ENCODE measurements around the gene UBE2U. TPM values are rescaled to one million over a fixed set of nuclear protein-coding genes. Genes with fewer than 3 reads are reported as not detected.

Gene UBE2U
- total and polyA plus RNA-seq, 10 of the 15 experiments (the other 5 are each of a cell fraction or from before 2014, with no cell fraction given): not detected

GRCh38 chr1:64196074-64196870, 7.2 kb upstream of the UBE2U start:
- Histone ChIP-seq H3K9me3 (replicated peaks; ENCODE audit: control insufficient read depth, insufficient read depth, low read length) (no peaks in the 10 kb centered on the region), H3K27me3 (replicated peaks in 1 of 2; ENCODE audit: control insufficient read depth in 2 of 2, insufficient read depth in 2 of 2, low read length in 1 of 2) (no peaks in the 10 kb centered on the region), H3K79me2 (ENCODE audit: control insufficient read depth, insufficient read depth, low read length) (no peaks in the 10 kb centered on the region), H3K4me3 (no peak overlapping the region), H3K9ac (ENCODE audit: control insufficient read depth, insufficient read depth, low read length) (no peak overlapping the region), H3K27ac (ENCODE audit: control insufficient read depth, insufficient read depth) (no peak overlapping the region), H3K4me2 (ENCODE audit: control insufficient read depth, insufficient read depth) (no peak overlapping the region), H3K36me3 (ENCODE audit: control insufficient read depth in 2 of 2, insufficient read depth in 2 of 2, low read length in 1 of 2) (no peaks in the 10 kb centered on the region), H3K4me1 (ENCODE audit: control insufficient read depth, insufficient read depth, low read length) (no peaks in the 10 kb centered on the region), H2AFZ (ENCODE audit: control insufficient read depth, low read depth, low read length) (no peak overlapping the region), H4K20me1 (ENCODE audit: control insufficient read depth, insufficient read depth) (no peaks in the 10 kb centered on the region)
- ChIA-PET RAD21 (ENCODE audit: unreplicated experiment) (no interaction called here), SMC1A (ENCODE audit: uncharacterized antibody, unreplicated experiment) (interaction anchor here (1.6 to 2.3 kb wide), 3 partner anchors 26 to 46 kb away, joined by 3 to 6 read pairs (median 6); no protein-coding TSS in a partner anchor), POLR2A (no interaction called here), CTCF (interaction anchor here (0.9 kb wide), 1 partner anchor 15 kb away, joined by 3 read pairs; no protein-coding TSS in a partner anchor)
- ATAC-seq (no peak), DNase-seq (ENCODE audit: low read depth, low spot score) (no peak), FAIRE-seq (no peak)
- 8% methylated on average over 8 of the region's 8 CpGs for WGBS (ENCODE audit: insufficient coverage, insufficient replicate concordance, low lambda C conversion rate, missing lambda C conversion rate)
- TF ChIP-seq CHD1 (IDR thresholded peaks at IDR 0.05; ENCODE audit: low read depth, low read length) (no peak), STAT3 (IDR thresholded peaks at IDR 0.05; ENCODE audit: low read depth, low read length) (no peak), JUND (IDR thresholded peaks at IDR 0.05; ENCODE audit: low read depth, low read length) (no peak), ZNF622 (IDR thresholded peaks at IDR 0.05) (no peak), HDAC6 (IDR thresholded peaks at IDR 0.05; ENCODE audit: unreplicated experiment) (no peak), BMI1 (IDR thresholded peaks at IDR 0.05; ENCODE audit: borderline replicate concordance) (no peak), MEF2A (IDR thresholded peaks at IDR 0.05; ENCODE audit: insufficient read depth, low read depth, low read length) (no peak), EGR1 (IDR thresholded peaks at IDR 0.05; ENCODE audit: borderline replicate concordance in 1 of 2, low read depth in 2 of 2, low read length in 2 of 2) (no peak)
- in situ Hi-C loops (cut with MboI): no loop called here
- no TSS peak for BruUV-seq (replicated peaks)
- intact Hi-C loops (cut with micrococcal nuclease; ENCODE audit: unreplicated experiment): no loop called here

Data from GM12878 (cell line).